SK-N-SH (cell line): ENCODE measurements around the gene KIAA2012. TPM values are rescaled to one million over a fixed set of nuclear protein-coding genes. Genes with fewer than 3 reads are reported as not detected.

Source experiments
- CTCF ChIA-PET: fragments of 300-600, 350-600 bp; formaldehyde crosslinking; extraction: SDS; loops from one replicate; lab custom pipeline; 2021; lab: Yijun Ruan, JAX
- POLR2A ChIA-PET: fragments of 350-600 bp; sonication (Branson Sonifier 250); formaldehyde crosslinking; extraction: SDS; loops from one replicate; lab custom pipeline; 2020; ENCODE audit warnings: antibody characterized with exemption, inconsistent platforms; lab: Yijun Ruan, JAX
- DNase-seq: peaks from one replicate; pipeline ENCODE4 v3.0.0; 2012
- H2AFZ ChIP-seq: fragments of 200-600 bp; sonication (generic); 2 replicates; pipeline ENCODE4 v1.8.1; 2016; ENCODE audit warnings: antibody characterized with exemption, mild to moderate bottlenecking, low read depth
- H3F3A ChIP-seq: fragments of 200-600 bp; sonication (generic); replicated peaks from 2 replicates; pipeline ENCODE3; 2016; ENCODE audit warnings: antibody characterized with exemption, mild to moderate bottlenecking; ENCODE audit not compliant: insufficient read depth
- H3K27ac ChIP-seq, 2 experiments: fragments of 200-500 bp in 1 of 2; fragments of 200-600 bp in 1 of 2; sonication (Bioruptor generic) in 1 of 2; sonication (generic), shearing (Covaris generic) in 1 of 2; 2 replicates each; pipeline versions ENCODE4 v1.5.1 to v1.6.1; 2014 to 2016; ENCODE audit warnings: low read depth in 2 of 2, inconsistent platforms in 1 of 2, low read length in 1 of 2, mild to moderate bottlenecking in 1 of 2, mixed read lengths in 1 of 2
- H3K27me3 ChIP-seq: fragments of 200-600 bp; sonication (generic), shearing (Covaris generic); 2 replicates; pipeline ENCODE4 v1.6.1; 2016; ENCODE audit warnings: mixed run types; ENCODE audit not compliant: insufficient read depth
- H3K36me3 ChIP-seq, 2 experiments: fragments of 200-500 bp in 1 of 2; fragments of 200-600 bp in 1 of 2; sonication (Bioruptor generic) in 1 of 2; sonication (generic) in 1 of 2; replicated peaks in 1 of 2; 2 replicates each; pipeline versions ENCODE3 to v1.5.1; 2014 to 2016; ENCODE audit warnings: low read length in 1 of 2, mild to moderate bottlenecking in 1 of 2; ENCODE audit not compliant: insufficient read depth in 2 of 2, control insufficient read depth in 1 of 2
- H3K4me1 ChIP-seq, 2 experiments: fragments of 200-500 bp in 1 of 2; fragments of 200-600 bp in 1 of 2; sonication (Bioruptor generic) in 1 of 2; sonication (generic), shearing (Covaris generic) in 1 of 2; 2 replicates each; pipeline versions ENCODE4 v1.5.1 to v1.6.1; 2014 to 2016; ENCODE audit warnings: low read depth in 1 of 2, low read length in 1 of 2, mixed run types in 1 of 2; ENCODE audit not compliant: insufficient read depth in 2 of 2, control insufficient read depth in 1 of 2
- H3K4me2 ChIP-seq: fragments of 200-600 bp; sonication (generic), shearing (Covaris generic); 2 replicates; pipeline ENCODE4 v1.6.1; 2017; ENCODE audit warnings: mixed run types
- H3K4me3 ChIP-seq, 2 experiments: fragments of 200-500 bp in 1 of 2; fragments of 200-600 bp in 1 of 2; sonication (Bioruptor generic) in 1 of 2; sonication (generic), shearing (Covaris generic) in 1 of 2; 2 replicates each; pipeline versions ENCODE4 v1.5.1 to v1.8.1; 2014 to 2016; ENCODE audit warnings: low read depth in 2 of 2, inconsistent platforms in 1 of 2, low read length in 1 of 2, mild to moderate bottlenecking in 1 of 2, mixed read lengths in 1 of 2, moderate library complexity in 1 of 2
- H3K79me2 ChIP-seq: fragments of 200-600 bp; sonication (generic); 2 replicates; pipeline ENCODE4 v1.8.1; 2017; ENCODE audit warnings: mild to moderate bottlenecking; ENCODE audit not compliant: insufficient read depth
- H3K9ac ChIP-seq: fragments of 200-600 bp; sonication (generic); 2 replicates; pipeline ENCODE4 v1.6.1; 2017; ENCODE audit warnings: mixed run types
- H3K9me2 ChIP-seq: fragments of 200-600 bp; sonication (generic); 2 replicates; pipeline ENCODE4 v1.6.1; 2017; ENCODE audit warnings: mixed run types
- H3K9me3 ChIP-seq: fragments of 200-600 bp; sonication (generic); 2 replicates; pipeline ENCODE4 v1.6.1; 2017; ENCODE audit warnings: mixed run types, mild to moderate bottlenecking, moderate library complexity
- H4K20me1 ChIP-seq: fragments of 200-600 bp; sonication (generic); 2 replicates; pipeline ENCODE4 v1.6.1; 2017; ENCODE audit warnings: mild to moderate bottlenecking, mixed run types; ENCODE audit not compliant: insufficient read depth
- ELF1 ChIP-seq: IDR thresholded peaks from 2 replicates; pipeline ENCODE4 v1.4.0; 2012
- FOSL2 ChIP-seq: IDR thresholded peaks from 2 replicates; pipeline ENCODE4 v1.4.0; 2012; ENCODE audit warnings: low read depth, mild to moderate bottlenecking, moderate library complexity, borderline replicate concordance
- MEF2A ChIP-seq: IDR thresholded peaks from 2 replicates; pipeline ENCODE4 v1.4.0; 2012; ENCODE audit warnings: low read depth, borderline replicate concordance
- MXI1 ChIP-seq: IDR thresholded peaks from 2 replicates; pipeline ENCODE4 v1.6.1; 2012; ENCODE audit warnings: mild to moderate bottlenecking, low read depth, low read length, improper control_type of control experiment
- POLR2AphosphoS5 ChIP-seq: IDR thresholded peaks from 2 replicates; pipeline ENCODE4 v1.6.1; 2012; ENCODE audit warnings: low read depth, low read length
- RAD21 ChIP-seq: IDR thresholded peaks from 2 replicates; pipeline ENCODE4 v1.6.1; 2012; ENCODE audit warnings: mild to moderate bottlenecking, low read length
- SIN3A ChIP-seq: IDR thresholded peaks from 2 replicates; pipeline ENCODE4 v1.6.1; 2012; ENCODE audit warnings: low read depth, mild to moderate bottlenecking, low read length, moderate library complexity, borderline replicate concordance
- SMC3 ChIP-seq: IDR thresholded peaks from 2 replicates; pipeline ENCODE4 v1.6.1; 2012; ENCODE audit warnings: low read depth, low read length, improper control_type of control experiment
- TEAD4 ChIP-seq: IDR thresholded peaks from 2 replicates; pipeline ENCODE4 v1.4.0; 2012; ENCODE audit warnings: mild to moderate bottlenecking, borderline replicate concordance; ENCODE audit not compliant: insufficient read depth
- YY1 ChIP-seq: IDR thresholded peaks from 2 replicates; pipeline ENCODE4 v1.4.0; 2012; ENCODE audit warnings: low read depth, mild to moderate bottlenecking
- WGBS: methylation state at CpG from one replicate; pipeline ENCODE4 v1.1.6; 2017; ENCODE audit warnings: low lambda C conversion rate; 5-methylcytosine and 5-hydroxymethylcytosine counted together
- polyA plus RNA-seq, 3 experiments: library from polyadenylated mRNA; depleted of rRNA; stranded (reverse); fragments of >200 nt; gene quantifications; 2 replicates each; pipeline ENCODE4 v1.2.3, GENCODE V29; 2012
- TF ChIP-seq, protein P1 (sequence below): IDR thresholded peaks from 2 replicates; pipeline ENCODE4 v1.6.1; 2012; ENCODE audit warnings: mild to moderate bottlenecking, low read depth, low read length, moderate library complexity
- TF ChIP-seq, protein P2 (sequence below): fragments of 200-600 bp; sonication (generic); IDR thresholded peaks from 2 replicates; pipeline ENCODE4 v1.6.1; 2017; ENCODE audit warnings: antibody characterized with exemption, mild to moderate bottlenecking, moderate library complexity
- TF ChIP-seq, protein P3 (sequence below): IDR thresholded peaks from 2 replicates; pipeline ENCODE4; 2012
- TF ChIP-seq, protein P4 (sequence below): IDR thresholded peaks from 2 replicates; pipeline ENCODE4 v1.4.0; 2012; ENCODE audit warnings: low read depth, borderline replicate concordance

Gene KIAA2012
- polyA plus RNA-seq, 1 of the 3 experiments (the other 2 are of a cell fraction): 0.07 TPM

DNA sequence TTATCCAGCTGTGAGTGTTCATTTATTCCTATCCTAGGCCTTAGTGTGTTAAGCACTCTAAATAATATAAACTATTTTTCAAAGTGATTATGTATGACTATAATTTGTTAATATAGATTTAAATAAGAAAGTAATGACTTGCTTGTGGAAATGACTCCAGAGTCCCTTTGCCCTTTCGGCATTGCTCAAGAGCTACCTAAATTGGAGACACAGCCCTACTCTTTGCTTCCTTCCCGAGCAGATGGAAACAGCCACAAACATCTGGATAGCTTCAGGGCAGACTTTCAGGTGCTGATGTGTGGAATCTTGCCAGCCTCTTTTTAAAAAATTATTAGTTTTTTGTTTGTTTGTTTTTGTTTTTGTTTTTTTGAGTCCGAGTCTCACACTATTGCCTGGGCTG is 121.4 kb downstream of the KIAA2012 start (continued):
- TF ChIP-seq, protein P1, sequence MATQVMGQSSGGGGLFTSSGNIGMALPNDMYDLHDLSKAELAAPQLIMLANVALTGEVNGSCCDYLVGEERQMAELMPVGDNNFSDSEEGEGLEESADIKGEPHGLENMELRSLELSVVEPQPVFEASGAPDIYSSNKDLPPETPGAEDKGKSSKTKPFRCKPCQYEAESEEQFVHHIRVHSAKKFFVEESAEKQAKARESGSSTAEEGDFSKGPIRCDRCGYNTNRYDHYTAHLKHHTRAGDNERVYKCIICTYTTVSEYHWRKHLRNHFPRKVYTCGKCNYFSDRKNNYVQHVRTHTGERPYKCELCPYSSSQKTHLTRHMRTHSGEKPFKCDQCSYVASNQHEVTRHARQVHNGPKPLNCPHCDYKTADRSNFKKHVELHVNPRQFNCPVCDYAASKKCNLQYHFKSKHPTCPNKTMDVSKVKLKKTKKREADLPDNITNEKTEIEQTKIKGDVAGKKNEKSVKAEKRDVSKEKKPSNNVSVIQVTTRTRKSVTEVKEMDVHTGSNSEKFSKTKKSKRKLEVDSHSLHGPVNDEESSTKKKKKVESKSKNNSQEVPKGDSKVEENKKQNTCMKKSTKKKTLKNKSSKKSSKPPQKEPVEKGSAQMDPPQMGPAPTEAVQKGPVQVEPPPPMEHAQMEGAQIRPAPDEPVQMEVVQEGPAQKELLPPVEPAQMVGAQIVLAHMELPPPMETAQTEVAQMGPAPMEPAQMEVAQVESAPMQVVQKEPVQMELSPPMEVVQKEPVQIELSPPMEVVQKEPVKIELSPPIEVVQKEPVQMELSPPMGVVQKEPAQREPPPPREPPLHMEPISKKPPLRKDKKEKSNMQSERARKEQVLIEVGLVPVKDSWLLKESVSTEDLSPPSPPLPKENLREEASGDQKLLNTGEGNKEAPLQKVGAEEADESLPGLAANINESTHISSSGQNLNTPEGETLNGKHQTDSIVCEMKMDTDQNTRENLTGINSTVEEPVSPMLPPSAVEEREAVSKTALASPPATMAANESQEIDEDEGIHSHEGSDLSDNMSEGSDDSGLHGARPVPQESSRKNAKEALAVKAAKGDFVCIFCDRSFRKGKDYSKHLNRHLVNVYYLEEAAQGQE: no peak

DNA sequence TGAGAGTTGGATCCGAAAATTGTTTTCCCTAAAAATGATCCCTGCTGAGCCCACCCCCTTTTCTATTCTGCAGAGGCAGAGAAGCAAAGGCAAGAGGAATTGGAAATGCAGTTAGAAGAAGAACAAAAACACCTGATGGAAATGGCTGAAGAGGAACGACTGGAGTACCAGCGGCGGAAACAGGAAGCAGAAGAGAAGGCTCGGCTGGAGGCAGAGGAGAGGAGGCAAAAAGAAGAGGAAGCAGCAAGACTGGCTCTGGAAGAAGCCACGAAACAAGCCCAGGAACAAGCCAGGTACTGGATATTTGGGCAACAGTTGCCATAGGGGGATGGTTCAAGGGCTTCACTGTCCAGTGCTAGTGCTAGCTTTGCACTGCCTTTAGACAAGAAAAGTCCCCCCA is 123.7 kb downstream of the KIAA2012 start:
- TF ChIP-seq SMC3: no peak
- no peak for TF ChIP-seq YY1
- TF ChIP-seq, protein P2, sequence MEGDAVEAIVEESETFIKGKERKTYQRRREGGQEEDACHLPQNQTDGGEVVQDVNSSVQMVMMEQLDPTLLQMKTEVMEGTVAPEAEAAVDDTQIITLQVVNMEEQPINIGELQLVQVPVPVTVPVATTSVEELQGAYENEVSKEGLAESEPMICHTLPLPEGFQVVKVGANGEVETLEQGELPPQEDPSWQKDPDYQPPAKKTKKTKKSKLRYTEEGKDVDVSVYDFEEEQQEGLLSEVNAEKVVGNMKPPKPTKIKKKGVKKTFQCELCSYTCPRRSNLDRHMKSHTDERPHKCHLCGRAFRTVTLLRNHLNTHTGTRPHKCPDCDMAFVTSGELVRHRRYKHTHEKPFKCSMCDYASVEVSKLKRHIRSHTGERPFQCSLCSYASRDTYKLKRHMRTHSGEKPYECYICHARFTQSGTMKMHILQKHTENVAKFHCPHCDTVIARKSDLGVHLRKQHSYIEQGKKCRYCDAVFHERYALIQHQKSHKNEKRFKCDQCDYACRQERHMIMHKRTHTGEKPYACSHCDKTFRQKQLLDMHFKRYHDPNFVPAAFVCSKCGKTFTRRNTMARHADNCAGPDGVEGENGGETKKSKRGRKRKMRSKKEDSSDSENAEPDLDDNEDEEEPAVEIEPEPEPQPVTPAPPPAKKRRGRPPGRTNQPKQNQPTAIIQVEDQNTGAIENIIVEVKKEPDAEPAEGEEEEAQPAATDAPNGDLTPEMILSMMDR: no peak
- no peak for TF ChIP-seq POLR2AphosphoS5
- TF ChIP-seq ELF1: no peak
- TF ChIP-seq SIN3A: no peak
- TF ChIP-seq TEAD4: no peak
- TF ChIP-seq, protein P3, sequence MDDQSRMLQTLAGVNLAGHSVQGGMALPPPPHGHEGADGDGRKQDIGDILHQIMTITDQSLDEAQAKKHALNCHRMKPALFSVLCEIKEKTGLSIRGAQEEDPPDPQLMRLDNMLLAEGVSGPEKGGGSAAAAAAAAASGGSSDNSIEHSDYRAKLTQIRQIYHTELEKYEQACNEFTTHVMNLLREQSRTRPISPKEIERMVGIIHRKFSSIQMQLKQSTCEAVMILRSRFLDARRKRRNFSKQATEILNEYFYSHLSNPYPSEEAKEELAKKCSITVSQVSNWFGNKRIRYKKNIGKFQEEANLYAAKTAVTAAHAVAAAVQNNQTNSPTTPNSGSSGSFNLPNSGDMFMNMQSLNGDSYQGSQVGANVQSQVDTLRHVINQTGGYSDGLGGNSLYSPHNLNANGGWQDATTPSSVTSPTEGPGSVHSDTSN: no peak
- no peak for TF ChIP-seq FOSL2
- TF ChIP-seq, protein P4, sequence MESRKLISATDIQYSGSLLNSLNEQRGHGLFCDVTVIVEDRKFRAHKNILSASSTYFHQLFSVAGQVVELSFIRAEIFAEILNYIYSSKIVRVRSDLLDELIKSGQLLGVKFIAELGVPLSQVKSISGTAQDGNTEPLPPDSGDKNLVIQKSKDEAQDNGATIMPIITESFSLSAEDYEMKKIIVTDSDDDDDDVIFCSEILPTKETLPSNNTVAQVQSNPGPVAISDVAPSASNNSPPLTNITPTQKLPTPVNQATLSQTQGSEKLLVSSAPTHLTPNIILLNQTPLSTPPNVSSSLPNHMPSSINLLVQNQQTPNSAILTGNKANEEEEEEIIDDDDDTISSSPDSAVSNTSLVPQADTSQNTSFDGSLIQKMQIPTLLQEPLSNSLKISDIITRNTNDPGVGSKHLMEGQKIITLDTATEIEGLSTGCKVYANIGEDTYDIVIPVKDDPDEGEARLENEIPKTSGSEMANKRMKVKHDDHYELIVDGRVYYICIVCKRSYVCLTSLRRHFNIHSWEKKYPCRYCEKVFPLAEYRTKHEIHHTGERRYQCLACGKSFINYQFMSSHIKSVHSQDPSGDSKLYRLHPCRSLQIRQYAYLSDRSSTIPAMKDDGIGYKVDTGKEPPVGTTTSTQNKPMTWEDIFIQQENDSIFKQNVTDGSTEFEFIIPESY: no peak
- no peak for TF ChIP-seq MEF2A
- no peak for TF ChIP-seq RAD21
- no peak for TF ChIP-seq MXI1
- TF ChIP-seq, protein P1: no peak
- TF ChIP-seq, all 33 proteins: peak for 0
- CTCF ChIA-PET: interaction anchor here (1.3 kb wide), 1 partner anchor 336 kb away, joined by 3 read pairs; no protein-coding TSS in a partner anchor
- WGBS: 80% methylated on average over 6 of the region's 6 CpGs

More for the DNA sequence above, 123.7 kb downstream of the KIAA2012 start:
- Histone ChIP-seq H3K27me3 (no peaks in the 10 kb centered on the region), H2AFZ (no peak overlapping the region), H3K9me3 (no peaks in the 10 kb centered on the region), H3F3A (no peaks in the 10 kb centered on the region), H3K4me1 (no peaks in the 10 kb centered on the region), H3K4me3 (no peak overlapping the region), H3K79me2 (no peaks in the 10 kb centered on the region), H3K4me2 (no peak overlapping the region), H4K20me1 (no peaks in the 10 kb centered on the region), H3K9ac (no peak overlapping the region), H3K9me2 (no peaks in the 10 kb centered on the region), H3K27ac (no peak overlapping the region), H3K36me3 (no peaks in the 10 kb centered on the region)
- POLR2A ChIA-PET: no interaction called here
- no peak for DNase-seq
